Left lung (tissue), 10 donors: ENCODE measurements around the gene CLDN14. TPM values are rescaled to one million over a fixed set of nuclear protein-coding genes. Genes with fewer than 3 reads are reported as not detected.

Experiments
- ATAC-seq: fragments of 200-7000 bp; cut with Tn5 transposase; one replicate; pipeline ENCODE4 v1.9.1; 2020; ENCODE audit warnings: moderate library complexity
- DNase-seq, 4 donors: peaks; one replicate each; pipeline ENCODE4 v3.0.0-alpha.2; 2013 to 2020
- H3K27ac ChIP-seq, 2 donors: fragments of 200-600 bp; sonication (generic) in 1 of 2; one replicate each; pipeline versions ENCODE4 v1.5.0 to v1.8.0; 2020 to 2021
- H3K27me3 ChIP-seq, 2 donors: fragments of 200-600 bp; sonication (generic) in 1 of 2; one replicate each; pipeline versions ENCODE4 v1.5.0 to v1.8.0; 2020 to 2021
- H3K36me3 ChIP-seq, 2 donors: fragments of 200-600 bp; sonication (generic) in 1 of 2; one replicate each; pipeline versions ENCODE4 v1.5.0 to v1.8.0; 2020 to 2021
- H3K4me1 ChIP-seq, 2 donors: fragments of 200-600 bp; one replicate each; pipeline ENCODE4 v1.8.0; 2021
- H3K4me3 ChIP-seq, 2 donors: fragments of 200-600 bp; sonication (generic) in 1 of 2; one replicate each; pipeline versions ENCODE4 v1.5.0 to v1.8.0; 2020 to 2021; ENCODE audit warnings: mild to moderate bottlenecking in 1 of 2
- H3K9me3 ChIP-seq, 2 donors: fragments of 200-600 bp; sonication (generic) in 1 of 2; one replicate each; pipeline versions ENCODE4 v1.5.0 to v1.8.0; 2020 to 2021
- CTCF ChIP-seq, 2 donors: fragments of 200-600 bp; sonication (generic) in 1 of 2; IDR thresholded peaks; one replicate each; pipeline versions ENCODE4 v1.5.0 to v1.8.0; 2021; ENCODE audit warnings: antibody characterized with exemption in 2 of 2
- intact Hi-C, 2 donors: fragments of 100-400 bp; cut with DNase I; formaldehyde crosslinking; loops; one replicate each; pipeline versions ENCODE4 v1.11.2 to v1.14.2; 2022
- polyA plus RNA-seq, 6 donors: library from polyadenylated mRNA; unstranded; fragments of 120-200 nt; gene quantifications; one replicate each; pipeline ENCODE4 v1.2.1, GENCODE V29; 2013; ENCODE audit not compliant: insufficient read length in 6 of 6
- total RNA-seq, 2 donors: library from RNA; stranded (reverse); fragmentation: NEBNext Ultra II Directional; extraction: Animal tissue kit (Norgen Biotek cat#: 25700); gene quantifications; one replicate each; pipeline ENCODE4 v1.2.1, GENCODE V29; 2021
- donor health status: DM: no; HTN: yes; CAD: no.
- donor health status: DM: no; HTN: no; CAD: no.

Gene CLDN14
- total and polyA plus RNA-seq, 8 donors, result 0.17 TPM; not detected in 7

- H3K4me3 ChIP-seq, result no peak overlapping the region
- H3K27ac ChIP-seq, result no peak overlapping the region
- no peaks in the 10 kb centered on the region for H3K27me3 ChIP-seq
- ATAC-seq, result no peak
- no peak for TF ChIP-seq CTCF (IDR thresholded peaks at IDR 0.05)
- no peaks in the 10 kb centered on the region for H3K36me3 ChIP-seq
- intact Hi-C loops, result no loop called here
- no peaks in the 10 kb centered on the region for H3K4me1 ChIP-seq
- H3K9me3 ChIP-seq, result no peaks in the 10 kb centered on the region
- no peak for DNase-seq
Observed at GRCh38 chr21:36483095-36483494, 3.2 kb upstream of the CLDN14 start.

GRCh38 chr21:36482673-36483072 lies 2.8 kb upstream of the CLDN14 start:
- no peak for TF ChIP-seq CTCF (IDR thresholded peaks at IDR 0.05)
- Histone ChIP-seq H3K27me3 (no peaks in the 10 kb centered on the region), H3K36me3 (no peaks in the 10 kb centered on the region), H3K9me3 (no peaks in the 10 kb centered on the region), H3K4me3 (no peak overlapping the region), H3K27ac (no peak overlapping the region), H3K4me1 (no peaks in the 10 kb centered on the region)
- no peak for DNase-seq
- intact Hi-C loops, result no loop called here
- no peak for ATAC-seq

GRCh38 chr21:36482181-36482580 lies 2.3 kb upstream of the CLDN14 start:
- no peak for TF ChIP-seq CTCF (IDR thresholded peaks at IDR 0.05)
- Histone ChIP-seq H3K9me3 (no peaks in the 10 kb centered on the region), H3K4me3 (no peak overlapping the region), H3K27ac (no peak overlapping the region), H3K4me1 (no peaks in the 10 kb centered on the region), H3K36me3 (no peaks in the 10 kb centered on the region), H3K27me3 (no peaks in the 10 kb centered on the region)
- intact Hi-C loops, result no loop called here
- ATAC-seq (no peak), DNase-seq (no peak)

GRCh38 chr21:36481639-36482038 lies 1.7 kb upstream of the CLDN14 start:
- DNase-seq, result no peak
- intact Hi-C loops, result no loop called here
- no peaks in the 10 kb centered on the region for H3K9me3 ChIP-seq
- no peak for TF ChIP-seq CTCF (IDR thresholded peaks at IDR 0.05)
- no peaks in the 10 kb centered on the region for H3K4me1 ChIP-seq
- no peak for ATAC-seq
- no peak overlapping the region for H3K27ac ChIP-seq
- no peak overlapping the region for H3K4me3 ChIP-seq
- no peaks in the 10 kb centered on the region for H3K36me3 ChIP-seq
- H3K27me3 ChIP-seq, result no peaks in the 10 kb centered on the region

GRCh38 chr21:36480618-36481017 lies 696 bp upstream of the CLDN14 start:
- no peak for ATAC-seq
- no peaks in the 10 kb centered on the region for H3K4me1 ChIP-seq
- no peak for TF ChIP-seq CTCF (IDR thresholded peaks at IDR 0.05)
- no peaks in the 10 kb centered on the region for H3K27me3 ChIP-seq
- no peak overlapping the region for H3K4me3 ChIP-seq
- intact Hi-C loops, result no loop called here
- H3K9me3 ChIP-seq, result no peaks in the 10 kb centered on the region
- H3K27ac ChIP-seq, result no peak overlapping the region
- H3K36me3 ChIP-seq, result no peaks in the 10 kb centered on the region
- no peak for DNase-seq
